Neural crest cell (in vitro differentiated cells): ENCODE data around the gene GPC6. TPM values are rescaled to one million over a fixed set of nuclear protein-coding genes. Genes with fewer than 3 reads are reported as not detected.

ENCODE experiments used
- DNase-seq: peaks from one replicate; pipeline ENCODE4 v3.0.0; 2021; ENCODE audit warnings: low read depth, mixed read lengths, low spot score
- H3K27ac Mint-ChIP-seq: one replicate; pipeline ENCODE4 v1.8.0; 2021; ENCODE audit warnings: mild to moderate bottlenecking, mixed read lengths; ENCODE audit not compliant: unreplicated experiment
- H3K27me3 Mint-ChIP-seq: 2 replicates; pipeline ENCODE4 v1.8.0; 2021; ENCODE audit warnings: low read depth, mild to moderate bottlenecking, mixed read lengths
- H3K36me3 Mint-ChIP-seq: 2 replicates; pipeline ENCODE4 v1.8.0; 2021; ENCODE audit warnings: low read depth, mild to moderate bottlenecking, mixed read lengths
- H3K4me1 Mint-ChIP-seq: 2 replicates; pipeline ENCODE4 v1.8.0; 2021; ENCODE audit warnings: mixed read lengths
- H3K4me3 Mint-ChIP-seq: one replicate; pipeline ENCODE4 v1.8.0; 2021; ENCODE audit warnings: mild to moderate bottlenecking, mixed read lengths
- H3K9me3 Mint-ChIP-seq: 2 replicates; pipeline ENCODE4 v1.8.0; 2021; ENCODE audit warnings: mixed read lengths
- total RNA-seq: library from RNA; stranded (reverse); gene quantifications from 2 replicates; pipeline ENCODE4 v1.2.1, GENCODE V29; 2021
- TF ChIP-seq, protein P1 (sequence below): fragments of 200-600 bp; sonication (generic); conservative IDR thresholded peaks from 2 replicates; pipeline ENCODE4 v1.5.0; 2021; ENCODE audit warnings: antibody characterized with exemption, mild to moderate bottlenecking

The GPC6 gene
- total RNA-seq, 1 donor from 2014 or later, result 13.4 TPM

DNA sequence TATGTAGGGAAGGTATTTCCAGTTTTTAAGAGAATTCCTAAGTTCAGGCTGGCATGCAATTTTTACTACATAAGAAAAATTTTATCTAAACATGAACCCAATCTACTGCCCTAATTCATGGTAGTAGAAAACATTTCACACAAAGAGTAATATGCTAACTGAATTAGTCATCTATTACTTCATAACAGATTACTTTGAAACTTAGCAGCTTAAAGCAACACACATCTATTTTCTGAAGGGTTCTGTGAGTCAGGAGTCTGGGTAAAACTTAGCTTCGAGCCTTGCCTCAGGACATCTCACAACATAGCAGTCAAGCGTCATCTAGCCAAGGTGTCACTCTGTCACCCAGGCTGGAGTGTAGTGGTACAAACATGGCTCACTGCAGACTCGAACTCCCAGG, 715.4 kb downstream of the GPC6 start:
- Mint-ChIP-seq H3K4me1 (no peaks in the 10 kb centered on the region), H3K27me3 (no peaks in the 10 kb centered on the region), H3K36me3 (no peaks in the 10 kb centered on the region), H3K27ac (no peak overlapping the region), H3K9me3 (no peaks in the 10 kb centered on the region), H3K4me3 (no peak overlapping the region)
- TF ChIP-seq, protein P1, sequence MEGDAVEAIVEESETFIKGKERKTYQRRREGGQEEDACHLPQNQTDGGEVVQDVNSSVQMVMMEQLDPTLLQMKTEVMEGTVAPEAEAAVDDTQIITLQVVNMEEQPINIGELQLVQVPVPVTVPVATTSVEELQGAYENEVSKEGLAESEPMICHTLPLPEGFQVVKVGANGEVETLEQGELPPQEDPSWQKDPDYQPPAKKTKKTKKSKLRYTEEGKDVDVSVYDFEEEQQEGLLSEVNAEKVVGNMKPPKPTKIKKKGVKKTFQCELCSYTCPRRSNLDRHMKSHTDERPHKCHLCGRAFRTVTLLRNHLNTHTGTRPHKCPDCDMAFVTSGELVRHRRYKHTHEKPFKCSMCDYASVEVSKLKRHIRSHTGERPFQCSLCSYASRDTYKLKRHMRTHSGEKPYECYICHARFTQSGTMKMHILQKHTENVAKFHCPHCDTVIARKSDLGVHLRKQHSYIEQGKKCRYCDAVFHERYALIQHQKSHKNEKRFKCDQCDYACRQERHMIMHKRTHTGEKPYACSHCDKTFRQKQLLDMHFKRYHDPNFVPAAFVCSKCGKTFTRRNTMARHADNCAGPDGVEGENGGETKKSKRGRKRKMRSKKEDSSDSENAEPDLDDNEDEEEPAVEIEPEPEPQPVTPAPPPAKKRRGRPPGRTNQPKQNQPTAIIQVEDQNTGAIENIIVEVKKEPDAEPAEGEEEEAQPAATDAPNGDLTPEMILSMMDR, result no peak
- DNase-seq, result no peak

DNA sequence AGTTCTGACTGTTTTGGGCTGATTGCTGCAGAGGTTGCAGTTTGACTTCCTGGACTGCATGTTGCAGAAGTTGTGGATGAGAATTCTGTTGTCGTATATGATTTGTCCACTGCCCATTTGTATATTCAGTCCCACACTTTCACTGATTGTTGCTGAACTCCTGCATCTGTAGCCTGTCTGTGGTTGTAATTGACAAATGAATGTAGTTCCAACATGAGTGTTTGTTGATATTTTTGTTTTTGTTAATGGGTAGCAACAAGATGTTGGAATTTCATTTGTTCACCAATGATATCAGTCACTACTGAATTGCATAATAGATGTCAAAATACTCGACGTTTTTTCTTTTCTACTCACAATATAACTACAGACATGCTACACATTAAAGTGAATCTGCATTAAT, 719.0 kb downstream of the GPC6 start:
- Mint-ChIP-seq H3K4me1 (no peaks in the 10 kb centered on the region), H3K4me3 (no peak overlapping the region), H3K36me3 (no peaks in the 10 kb centered on the region), H3K27ac (no peak overlapping the region), H3K27me3 (no peaks in the 10 kb centered on the region), H3K9me3 (no peaks in the 10 kb centered on the region)
- TF ChIP-seq, protein P1, result no peak
- no peak for DNase-seq

DNA sequence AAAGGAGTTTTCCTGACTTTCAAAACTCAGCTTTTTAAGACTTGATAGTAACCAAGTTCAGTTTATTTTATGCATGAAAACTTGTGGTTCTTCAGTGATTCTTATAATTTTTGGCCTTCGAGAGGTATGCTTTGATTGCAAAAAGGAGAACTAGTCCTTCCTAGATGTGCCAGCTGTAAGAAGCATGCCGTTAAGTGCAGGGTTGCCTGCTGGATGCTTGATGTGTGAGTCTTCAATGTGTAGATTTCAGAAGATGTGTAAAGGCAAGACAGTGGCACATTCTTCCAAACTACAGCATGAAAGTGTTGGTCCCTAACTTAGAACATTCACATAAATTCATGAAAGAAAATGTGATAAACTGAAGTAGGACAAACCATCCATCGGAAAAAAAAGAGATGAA, 720.4 kb downstream of the GPC6 start:
- no peaks in the 10 kb centered on the region for H3K4me1 Mint-ChIP-seq
- no peaks in the 10 kb centered on the region for H3K9me3 Mint-ChIP-seq
- no peak overlapping the region for H3K27ac Mint-ChIP-seq
- H3K27me3 Mint-ChIP-seq, result no peaks in the 10 kb centered on the region
- no peak for DNase-seq
- TF ChIP-seq, protein P1, result no peak
- H3K36me3 Mint-ChIP-seq, result no peaks in the 10 kb centered on the region
- no peak overlapping the region for H3K4me3 Mint-ChIP-seq

DNA sequence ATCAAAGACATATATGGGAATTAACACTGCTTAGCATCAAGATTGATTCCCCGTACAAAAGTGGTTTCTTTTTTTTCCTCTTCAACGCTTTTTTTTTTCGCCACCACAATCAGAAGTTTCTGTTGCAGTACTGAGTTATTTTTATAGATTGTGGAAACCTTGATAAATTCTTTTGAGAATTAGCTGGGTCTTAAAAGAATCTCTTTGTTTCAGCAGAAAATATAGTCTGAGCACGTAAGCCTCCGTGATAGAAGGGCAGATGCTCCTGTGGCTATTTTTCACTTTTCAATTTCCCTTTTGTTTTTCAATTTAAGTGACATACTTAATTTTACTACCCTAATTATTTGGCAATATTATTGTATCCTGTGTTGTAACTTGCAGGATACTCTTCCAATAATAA, 721.0 kb downstream of the GPC6 start:
- H3K9me3 Mint-ChIP-seq, result no peaks in the 10 kb centered on the region
- H3K4me1 Mint-ChIP-seq, result no peaks in the 10 kb centered on the region
- H3K27ac Mint-ChIP-seq, result no peak overlapping the region
- no peak overlapping the region for H3K4me3 Mint-ChIP-seq
- no peaks in the 10 kb centered on the region for H3K27me3 Mint-ChIP-seq
- no peaks in the 10 kb centered on the region for H3K36me3 Mint-ChIP-seq
- TF ChIP-seq, protein P1, result no peak
- DNase-seq, result no peak

DNA sequence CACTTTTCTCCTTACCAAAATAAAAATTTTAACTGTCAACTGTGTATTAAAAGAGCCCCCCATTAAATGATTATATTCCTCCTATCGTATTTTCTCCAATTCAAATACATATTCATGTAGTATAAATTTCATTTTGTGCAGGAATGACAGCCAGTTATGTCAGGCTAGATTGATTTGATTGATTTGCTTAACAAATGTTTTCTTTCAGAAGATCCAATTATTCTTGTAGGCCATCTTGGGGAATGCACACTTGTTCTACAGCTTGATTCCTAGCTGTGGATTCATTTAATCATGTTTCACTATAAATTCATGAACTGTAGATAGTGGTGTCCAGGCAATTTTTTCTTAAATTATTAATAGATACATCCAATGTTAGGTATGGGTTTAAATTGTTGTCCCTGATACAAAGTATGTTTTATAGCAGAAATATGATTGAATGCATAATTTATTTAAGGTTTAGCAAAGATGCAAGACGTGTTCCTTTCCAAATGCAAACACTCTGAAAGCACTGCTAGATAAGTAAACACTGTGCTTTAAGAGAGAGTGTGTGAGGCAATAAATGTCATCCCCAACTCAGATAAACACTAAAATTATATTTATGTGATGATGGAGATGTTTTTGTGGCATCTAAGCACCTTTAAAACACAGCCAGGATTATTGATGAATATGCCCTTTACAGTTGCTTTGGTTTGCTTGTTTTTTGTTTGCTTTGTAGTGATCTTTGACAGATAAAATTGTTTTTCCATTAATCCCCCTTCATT, 721.7 kb downstream of the GPC6 start:
- TF ChIP-seq, protein P1, result no peak
- Mint-ChIP-seq H3K27ac (no peak overlapping the region), H3K36me3 (no peaks in the 10 kb centered on the region), H3K9me3 (no peaks in the 10 kb centered on the region), H3K4me1 (no peaks in the 10 kb centered on the region), H3K27me3 (no peaks in the 10 kb centered on the region), H3K4me3 (no peak overlapping the region)
- DNase-seq, result no peak
